Stimulated activated CD4-positive, alpha-beta T cell treated with anti-CD3 and anti-CD28 coated beads, Interleukin-4, amount 100 ng/mL, for 4 hours (primary cell): ENCODE data around the gene FSCB.
"Not testable (repeated sequence)": the region's sequence is repeated elsewhere in the genome, so short reads cannot be mapped to it uniquely, and the experiment has no call there.

ENCODE experiments used
- DNase-seq, 2 experiments: peaks; one replicate each; pipeline ENCODE4 v3.0.0-alpha.2; 2020

The FSCB gene, protein sequence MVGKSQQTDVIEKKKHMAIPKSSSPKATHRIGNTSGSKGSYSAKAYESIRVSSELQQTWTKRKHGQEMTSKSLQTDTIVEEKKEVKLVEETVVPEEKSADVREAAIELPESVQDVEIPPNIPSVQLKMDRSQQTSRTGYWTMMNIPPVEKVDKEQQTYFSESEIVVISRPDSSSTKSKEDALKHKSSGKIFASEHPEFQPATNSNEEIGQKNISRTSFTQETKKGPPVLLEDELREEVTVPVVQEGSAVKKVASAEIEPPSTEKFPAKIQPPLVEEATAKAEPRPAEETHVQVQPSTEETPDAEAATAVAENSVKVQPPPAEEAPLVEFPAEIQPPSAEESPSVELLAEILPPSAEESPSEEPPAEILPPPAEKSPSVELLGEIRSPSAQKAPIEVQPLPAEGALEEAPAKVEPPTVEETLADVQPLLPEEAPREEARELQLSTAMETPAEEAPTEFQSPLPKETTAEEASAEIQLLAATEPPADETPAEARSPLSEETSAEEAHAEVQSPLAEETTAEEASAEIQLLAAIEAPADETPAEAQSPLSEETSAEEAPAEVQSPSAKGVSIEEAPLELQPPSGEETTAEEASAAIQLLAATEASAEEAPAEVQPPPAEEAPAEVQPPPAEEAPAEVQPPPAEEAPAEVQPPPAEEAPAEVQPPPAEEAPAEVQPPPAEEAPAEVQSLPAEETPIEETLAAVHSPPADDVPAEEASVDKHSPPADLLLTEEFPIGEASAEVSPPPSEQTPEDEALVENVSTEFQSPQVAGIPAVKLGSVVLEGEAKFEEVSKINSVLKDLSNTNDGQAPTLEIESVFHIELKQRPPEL

DNA sequence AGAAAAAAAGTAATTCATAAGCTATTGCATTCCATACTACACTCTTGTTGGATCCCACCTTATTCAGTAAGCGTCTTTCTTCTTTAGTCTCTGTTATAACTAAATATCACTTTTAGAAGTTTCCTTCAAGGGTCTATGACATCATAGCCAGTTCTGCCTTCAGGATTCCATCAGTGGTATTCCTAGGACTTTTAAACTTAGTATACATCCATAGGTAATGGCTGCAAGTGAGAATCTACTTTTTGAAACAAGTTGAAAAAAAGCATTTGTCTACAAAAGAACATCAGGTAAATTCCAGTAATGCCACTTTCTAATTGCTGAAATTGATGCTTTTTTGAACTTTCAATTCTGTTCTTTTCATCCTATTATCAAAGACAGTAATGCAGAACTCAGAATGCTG lies at the start of gene FSCB:
Gene FSCB, minus strand, starts transcription at position 101 of the 400 bp plus-strand sequence. CDS start 296 bp downstream, outside the sequence.
- no peak for DNase-seq

DNA sequence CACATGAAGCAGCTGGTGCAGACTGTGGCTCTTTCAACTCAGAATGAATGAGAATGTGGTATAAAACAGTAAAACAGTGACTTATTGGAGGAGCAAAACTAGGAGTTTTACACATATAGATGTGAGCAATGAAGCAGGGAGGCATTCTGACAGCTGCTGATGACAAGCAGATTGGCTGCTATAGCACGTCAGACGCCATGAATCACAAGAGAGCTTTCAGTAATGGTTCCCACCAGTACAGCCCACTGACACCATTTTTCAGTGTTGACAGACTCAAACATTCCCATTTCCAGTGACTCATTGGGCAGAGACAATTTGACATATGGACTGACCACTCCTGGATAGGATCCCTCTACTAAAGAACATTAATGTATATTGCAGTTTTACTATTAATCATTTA lies 24.6 kb upstream of the FSCB start:
- no peak for DNase-seq

DNA sequence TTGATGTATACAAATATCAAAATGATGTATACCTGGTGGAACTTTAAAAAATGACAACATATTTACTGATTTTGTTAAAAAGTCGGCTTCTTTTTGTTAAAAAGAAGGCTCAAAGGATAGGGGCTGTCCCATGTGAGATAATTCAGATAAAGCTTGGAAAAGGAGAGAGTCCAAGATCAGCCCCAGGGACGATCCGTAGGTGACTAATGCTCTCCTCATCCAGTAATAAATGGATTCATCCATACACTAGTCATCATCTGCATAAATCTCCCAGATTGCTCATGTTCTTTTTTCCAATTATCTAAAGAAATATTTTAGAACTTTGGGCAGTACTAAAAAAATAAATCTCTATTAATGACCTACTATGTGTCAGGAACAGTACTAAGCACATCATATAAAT lies 23.4 kb upstream of the FSCB start:
- no peak for DNase-seq

DNA sequence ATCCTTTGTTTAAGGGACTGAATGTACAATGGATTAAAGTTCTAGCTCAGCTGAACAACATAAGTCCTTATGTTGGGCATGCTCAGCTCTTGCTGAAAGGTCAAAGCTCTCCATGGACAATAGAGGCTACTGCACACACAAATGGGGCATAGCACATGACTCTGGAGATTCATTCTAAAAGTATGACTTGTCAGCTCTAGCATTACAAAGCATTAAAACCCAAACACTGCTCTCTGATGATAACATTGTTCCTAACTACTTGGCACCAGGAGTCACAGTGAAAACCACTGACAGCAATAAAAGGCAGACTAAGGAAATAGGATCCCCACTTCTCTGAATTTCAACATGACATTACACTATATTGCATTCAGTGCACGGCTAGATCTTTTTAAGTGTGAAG lies 21.9 kb upstream of the FSCB start:
- no peak for DNase-seq

DNA sequence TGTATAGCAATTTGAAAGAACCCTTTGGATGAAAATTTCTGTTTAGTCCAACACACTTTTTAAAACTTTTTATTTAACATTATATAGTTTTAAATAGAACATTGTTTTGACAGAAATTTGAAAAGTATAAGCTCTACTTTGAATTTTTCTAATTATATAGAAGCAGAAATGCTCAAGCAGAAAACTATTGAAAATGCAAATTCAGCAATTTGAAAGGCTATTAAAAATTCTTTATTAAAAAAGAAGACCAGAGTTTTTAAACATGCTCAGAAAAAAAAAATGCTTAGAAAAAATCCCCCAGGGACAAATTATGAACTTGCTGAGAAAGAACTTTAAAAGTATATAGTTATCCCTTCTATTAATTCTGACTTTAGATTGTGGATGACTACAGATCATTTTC lies 21.1 kb upstream of the FSCB start:
- DNase-seq: no peak

DNA sequence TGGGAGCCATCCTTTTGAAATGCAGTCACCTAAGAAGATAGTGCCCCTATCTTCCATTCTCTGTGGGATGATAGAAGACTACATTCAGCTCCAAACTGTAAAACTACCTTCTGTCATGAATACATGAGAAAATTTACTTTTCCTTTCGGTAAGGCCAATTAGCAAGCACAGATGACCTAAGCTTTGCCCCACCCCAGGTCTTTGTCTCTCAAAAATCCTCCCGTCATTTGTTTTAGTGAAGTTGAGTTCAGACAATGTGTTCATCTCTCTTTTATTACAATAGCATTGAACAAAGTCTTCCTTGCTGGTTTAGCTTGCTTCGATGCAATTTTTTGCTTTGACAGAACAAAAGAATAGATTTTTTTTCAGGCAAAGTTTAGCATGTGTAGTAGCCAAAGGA lies 18.2 kb upstream of the FSCB start:
- no peak for DNase-seq

DNA sequence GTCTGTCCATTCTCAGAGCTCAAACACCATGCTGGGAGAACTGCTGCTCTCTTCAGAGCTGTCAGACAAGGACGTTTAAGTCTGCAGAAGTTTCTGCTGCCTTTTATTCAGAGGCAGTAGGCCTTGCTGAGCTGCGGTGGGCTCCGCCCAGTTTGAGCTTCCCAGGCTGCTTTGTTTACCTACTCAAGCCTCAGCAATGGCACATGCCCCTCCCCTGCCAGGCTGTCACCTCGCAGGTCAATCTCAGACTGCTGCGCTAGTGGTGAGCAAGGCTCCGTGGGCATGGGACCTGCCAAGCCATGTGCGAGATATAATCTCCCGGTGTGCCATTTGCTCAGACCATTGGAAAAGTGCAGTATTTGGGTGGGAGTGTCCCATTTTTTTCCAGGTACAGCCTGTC lies 8.6 kb upstream of the FSCB start:
- DNase-seq: not testable (repeated sequence)

DNA sequence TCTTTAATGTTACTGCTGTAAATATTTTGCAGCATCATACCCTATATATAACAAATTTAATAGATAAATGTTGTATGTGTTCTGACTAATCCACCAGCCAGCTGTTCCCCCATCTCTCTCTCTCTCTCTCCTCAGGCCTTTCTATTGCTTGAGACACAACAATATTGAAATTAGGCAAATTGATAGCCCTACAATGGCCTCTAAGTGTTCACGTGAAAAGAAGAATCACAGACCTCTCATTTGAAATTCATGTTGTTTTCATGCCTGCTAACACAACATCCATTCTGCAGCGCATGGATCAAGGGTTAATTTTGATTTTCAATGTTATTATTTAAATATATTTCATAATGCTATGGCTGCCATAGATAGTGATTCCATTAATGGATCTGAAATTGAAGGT lies 1.8 kb upstream of the FSCB start:
- DNase-seq: no peak

DNA sequence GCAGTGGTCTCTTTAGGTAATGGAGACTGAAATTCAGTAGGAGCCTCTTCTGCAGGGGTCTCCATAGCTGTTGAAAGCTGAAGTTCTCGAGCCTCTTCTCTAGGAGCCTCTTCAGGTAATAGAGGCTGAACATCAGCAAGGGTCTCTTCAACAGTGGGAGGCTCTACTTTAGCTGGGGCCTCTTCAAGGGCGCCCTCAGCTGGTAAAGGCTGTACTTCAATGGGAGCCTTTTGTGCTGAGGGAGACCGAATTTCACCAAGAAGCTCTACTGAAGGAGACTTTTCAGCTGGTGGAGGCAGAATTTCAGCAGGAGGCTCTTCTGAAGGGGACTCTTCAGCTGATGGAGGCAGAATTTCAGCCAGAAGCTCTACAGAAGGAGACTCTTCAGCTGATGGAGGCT lies 1.5 kb downstream of the FSCB start:
- DNase-seq: no peak

DNA sequence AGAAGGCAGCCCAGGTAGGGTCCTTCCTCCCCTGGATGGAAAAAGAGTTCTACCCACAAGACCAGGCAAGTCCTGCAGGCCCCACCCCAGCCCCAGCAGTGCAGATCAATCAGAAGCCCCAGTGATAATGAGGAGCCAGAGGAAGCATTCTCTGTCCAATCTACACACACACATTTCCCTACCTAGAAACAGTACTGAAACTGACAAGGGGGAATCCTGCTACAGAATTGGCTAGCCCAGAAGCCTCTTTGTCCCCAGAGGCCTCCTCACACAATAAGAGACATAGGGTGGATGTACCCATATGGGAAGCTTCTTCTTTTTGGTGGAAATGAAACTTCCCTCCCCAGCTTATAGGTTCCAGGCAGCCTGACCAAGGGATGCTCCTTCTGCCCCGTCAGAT lies 9.9 kb downstream of the FSCB start:
- no peak for DNase-seq

DNA sequence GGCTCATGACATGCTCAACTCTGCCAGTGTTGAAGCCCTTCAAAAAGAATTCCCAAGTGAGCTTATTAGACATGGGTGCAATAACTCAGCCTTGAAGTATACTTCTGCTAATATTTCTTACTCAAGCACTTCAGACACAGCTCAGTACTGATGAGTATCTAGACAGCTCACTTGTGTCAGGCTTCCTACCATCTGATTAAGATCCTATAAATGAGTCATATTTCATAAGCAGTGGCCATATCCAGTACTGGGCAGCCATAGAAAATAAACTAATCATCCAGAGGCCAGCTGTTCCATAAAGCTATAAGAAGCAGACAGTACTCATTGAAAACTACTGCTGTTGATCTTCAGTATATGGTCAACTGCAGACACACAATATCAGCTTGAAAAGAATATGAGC lies 12.9 kb downstream of the FSCB start:
- DNase-seq: no peak

DNA sequence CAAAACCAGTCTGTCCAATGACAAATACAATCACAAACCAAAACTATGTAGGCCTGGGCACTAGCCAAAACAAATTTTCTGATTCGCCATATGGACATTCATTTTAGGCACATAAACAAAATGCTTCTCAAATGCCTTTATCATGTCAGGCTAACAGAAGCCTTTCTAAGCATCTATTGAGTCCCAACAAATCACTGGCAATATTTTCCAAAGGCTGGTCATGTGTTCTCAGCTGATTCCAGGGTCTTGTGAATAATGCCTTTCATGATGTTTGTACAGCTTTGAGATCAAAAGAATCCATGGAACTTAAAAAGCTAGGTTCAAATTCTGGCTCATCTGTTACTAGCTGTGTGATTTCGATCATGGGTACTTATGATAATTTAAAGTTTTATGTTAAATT lies 16.1 kb downstream of the FSCB start:
- DNase-seq: no peak

DNA sequence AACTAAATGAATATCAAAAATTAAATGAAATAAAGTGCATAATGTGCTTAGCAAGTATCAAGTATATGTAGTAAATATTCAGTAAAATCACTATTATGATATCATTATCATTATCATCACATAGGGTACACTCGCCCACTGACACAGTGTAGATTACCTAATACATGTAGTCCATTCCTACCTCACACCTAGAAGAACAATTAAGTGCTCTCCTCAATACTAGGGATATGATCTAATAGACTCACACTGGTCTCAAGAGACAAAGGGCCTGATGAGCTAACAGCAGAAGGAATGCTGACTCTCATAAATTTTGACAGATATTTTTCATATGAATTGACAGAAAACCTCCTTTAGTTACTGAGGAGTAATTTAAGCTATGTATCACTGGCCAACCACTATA lies 29.1 kb downstream of the FSCB start:
- DNase-seq: no peak

DNA sequence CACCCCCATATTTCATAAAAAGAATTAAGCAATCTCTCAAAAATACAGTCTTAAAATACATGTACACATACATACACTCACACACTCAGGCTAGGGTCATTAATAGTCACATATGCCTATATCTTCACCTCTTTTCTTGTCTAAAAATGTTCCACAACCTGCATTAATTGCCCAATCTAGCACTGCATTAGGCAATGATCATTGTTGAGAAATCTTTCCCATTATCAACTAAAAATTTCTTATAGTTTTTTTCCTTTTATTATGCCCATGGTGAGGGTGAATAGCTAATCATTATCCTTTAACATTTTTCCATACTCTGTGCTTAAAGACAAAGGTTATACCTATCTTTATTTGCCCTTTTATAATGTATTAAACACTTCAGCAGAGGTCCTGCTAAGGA lies 38.3 kb downstream of the FSCB start:
- DNase-seq: no peak

DNA sequence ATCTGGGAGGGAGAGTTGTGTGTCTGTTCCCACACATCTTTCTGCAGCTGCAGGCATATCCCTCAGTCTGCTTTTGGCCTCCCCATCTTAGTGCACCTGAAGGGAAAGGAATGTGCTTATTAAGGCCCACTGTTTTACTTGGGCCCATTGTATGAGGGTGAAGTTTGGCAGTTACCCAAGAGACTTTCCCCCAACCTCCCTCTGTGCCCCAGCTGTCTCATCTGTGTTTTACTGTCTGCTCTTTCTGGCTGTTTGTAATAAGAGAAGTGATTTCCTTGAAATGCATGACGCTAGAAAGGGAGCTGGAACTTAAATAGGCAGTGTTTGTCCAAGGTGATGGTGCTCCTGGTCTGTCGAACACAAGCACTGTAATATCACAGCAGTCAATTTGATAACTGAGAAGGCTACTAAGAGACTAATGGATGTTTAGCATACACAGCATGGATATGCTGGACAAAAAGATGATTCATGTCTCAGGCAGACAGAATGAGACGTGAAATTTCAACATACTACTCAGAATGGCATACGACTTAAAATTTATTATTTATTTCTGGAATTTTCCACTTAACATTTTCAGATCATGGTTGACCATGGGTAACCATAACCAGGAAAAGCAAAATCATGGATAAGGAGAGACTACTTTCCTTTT lies 43.6 kb downstream of the FSCB start:
- DNase-seq: no peak

DNA sequence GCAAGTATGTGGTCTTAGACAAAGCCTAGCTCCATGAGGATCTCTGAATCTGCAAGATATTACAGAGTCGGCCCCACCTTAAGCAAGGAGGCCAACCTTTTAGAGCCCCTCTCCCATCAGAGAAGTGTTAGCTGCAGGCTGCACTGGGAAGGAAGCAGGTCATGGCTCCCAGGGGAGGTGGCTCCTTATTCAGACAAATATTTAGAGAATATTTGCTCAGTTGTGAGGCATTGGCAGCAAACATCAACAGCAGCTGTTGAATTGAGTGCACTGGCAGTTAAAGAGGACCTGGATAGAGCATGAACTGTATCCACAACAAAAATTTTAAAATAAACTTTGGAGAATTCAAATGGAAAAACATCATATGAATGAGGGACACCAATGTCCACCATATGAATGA lies 44.7 kb downstream of the FSCB start:
- no peak for DNase-seq

DNA sequence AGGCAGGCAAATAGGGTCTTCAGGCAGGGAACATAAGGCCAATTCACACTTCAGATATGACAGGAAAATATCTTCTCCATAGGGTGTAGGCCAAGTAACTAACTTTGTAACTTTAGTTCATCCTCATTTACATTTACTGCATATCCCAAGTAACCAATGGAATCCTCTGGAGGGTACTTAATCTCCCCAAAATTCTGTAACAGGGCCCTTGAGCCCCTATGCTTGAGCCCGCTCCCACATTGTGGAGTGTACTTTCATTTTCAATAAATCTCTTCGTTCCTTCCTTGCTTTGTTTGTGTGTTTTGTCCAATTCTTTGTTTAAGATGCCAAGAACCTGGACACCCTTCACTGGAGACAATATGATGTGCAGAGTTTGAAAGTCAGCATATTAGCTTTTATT lies 45.3 kb downstream of the FSCB start:
- no peak for DNase-seq
